ENCODE results near the gene CAMTA1.
A peak's percentile ranks its signal among the peaks of the same experiment; 100 is the strongest.

The CAMTA1 gene

DNA sequence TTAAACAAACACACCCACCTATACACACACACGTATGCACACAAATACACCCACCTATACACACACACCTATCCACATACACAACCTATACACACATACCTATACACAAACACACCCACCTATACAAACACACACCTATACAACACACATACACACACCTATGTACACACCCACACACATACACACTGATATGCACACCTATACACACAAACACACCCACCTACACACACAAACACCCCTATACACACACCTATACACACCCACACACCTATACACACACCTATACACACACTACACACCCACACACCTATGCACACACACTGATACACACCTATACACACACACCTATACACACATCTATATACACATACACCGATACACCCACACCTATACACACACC is 870.1 kb downstream of the CAMTA1 start:
- DNase-seq, result no peak

DNA sequence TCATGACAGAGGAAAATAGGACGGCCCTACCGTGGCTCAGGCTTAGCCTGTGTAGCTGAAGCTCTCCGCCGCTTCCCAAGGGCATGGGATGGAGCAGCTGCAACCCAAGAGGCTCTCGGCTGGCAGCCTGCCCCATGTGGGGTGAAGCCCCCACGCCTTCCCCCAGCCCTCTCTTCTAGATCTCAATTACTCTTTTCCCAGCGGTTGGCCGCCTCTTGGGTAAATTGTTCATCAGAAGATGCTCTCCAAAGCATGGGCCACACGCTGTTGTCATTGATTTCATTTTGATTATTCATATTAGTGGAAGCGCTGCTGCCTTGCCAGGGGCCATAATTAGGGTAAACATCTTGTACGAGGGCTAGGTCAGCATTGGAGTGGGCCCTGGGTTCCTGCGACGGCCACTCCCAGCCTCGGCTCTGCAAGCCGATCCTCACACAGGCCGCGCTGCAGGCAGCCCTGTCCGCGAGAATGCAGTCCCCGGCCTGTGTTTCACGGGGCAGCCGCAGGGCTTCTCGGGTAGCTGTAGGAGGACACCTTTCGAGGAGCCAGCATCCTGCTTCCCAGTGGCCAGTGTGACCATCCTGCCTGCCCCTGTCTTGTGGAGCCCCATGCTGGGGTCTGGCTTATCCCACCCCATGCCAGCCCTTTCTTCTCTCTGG is 871.4 kb downstream of the CAMTA1 start:
- DNase-seq, result no peak

DNA sequence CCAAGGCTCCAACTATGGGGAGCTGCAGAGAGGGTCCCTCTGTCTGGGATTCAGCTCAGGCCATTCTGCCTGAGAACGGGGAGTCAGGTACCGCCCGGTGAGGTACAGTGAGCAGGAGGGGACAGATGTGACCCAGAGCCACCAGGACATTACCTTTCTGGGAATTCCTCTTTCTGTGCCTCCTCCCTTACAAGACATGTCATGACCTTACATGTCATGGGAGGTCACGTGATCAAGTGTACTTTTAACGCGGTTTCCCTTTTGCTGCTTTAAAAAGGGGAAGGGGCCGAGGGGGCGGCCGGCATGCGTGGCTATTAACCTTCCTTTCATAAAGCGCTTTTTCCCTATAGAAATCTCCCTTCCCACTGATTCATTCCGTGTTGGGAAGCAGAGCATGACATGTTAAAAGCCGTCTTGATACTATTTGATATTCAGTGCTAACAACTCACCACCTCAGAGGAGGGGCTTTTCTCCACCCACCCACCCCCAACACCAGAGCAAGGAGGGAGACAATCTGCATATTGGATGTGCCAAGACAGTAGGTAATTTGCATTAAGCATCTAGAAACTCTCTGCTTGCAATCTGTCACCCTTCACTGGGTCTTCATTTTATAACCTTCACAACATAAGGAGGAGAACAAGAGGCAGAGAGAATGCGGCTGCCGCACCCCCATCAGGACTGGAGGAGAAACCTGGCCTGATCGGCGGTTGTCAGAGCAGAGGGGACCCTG is 872.2 kb downstream of the CAMTA1 start:
- DNase-seq, result no peak

DNA sequence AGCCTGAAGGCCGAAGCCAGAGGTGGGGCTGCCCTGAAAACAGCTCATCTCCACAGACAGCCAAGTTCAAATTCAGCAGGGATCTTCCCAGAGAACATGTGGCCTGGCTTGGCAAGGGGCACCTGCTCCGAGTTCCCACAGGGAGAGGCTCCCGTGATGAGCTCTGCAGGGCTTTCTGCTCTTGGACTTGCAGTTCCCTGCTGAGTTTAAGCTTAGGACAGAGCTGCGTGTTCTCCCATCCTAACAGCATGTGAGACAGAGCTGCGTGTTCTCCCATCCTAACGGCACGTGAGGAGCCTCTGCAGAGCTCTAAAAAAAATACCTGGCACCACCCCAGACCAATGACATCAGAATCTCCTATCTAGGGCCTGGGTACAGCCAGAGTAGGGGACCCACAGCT is 872.8 kb downstream of the CAMTA1 start:
- DNase-seq, result no peak

DNA sequence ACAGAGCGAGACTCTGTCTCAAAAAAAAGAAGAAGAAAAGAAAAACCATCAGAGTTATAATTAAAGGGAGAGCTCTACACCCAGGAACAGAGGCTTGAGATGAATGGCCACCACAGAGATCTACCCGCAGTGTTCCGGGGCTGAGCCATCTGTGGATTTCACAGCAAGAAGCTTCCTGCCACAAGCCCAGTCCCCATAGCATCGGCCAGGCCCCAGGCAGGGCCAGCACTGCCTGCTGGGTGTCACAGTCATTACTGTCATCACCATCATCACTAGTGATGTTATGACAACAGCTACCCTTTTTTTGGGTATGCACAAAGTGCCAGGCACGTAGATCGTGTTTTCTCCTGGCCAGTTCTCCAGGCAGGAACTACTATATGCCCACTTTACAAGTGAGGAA is 874.3 kb downstream of the CAMTA1 start:
- no peak for DNase-seq

DNA sequence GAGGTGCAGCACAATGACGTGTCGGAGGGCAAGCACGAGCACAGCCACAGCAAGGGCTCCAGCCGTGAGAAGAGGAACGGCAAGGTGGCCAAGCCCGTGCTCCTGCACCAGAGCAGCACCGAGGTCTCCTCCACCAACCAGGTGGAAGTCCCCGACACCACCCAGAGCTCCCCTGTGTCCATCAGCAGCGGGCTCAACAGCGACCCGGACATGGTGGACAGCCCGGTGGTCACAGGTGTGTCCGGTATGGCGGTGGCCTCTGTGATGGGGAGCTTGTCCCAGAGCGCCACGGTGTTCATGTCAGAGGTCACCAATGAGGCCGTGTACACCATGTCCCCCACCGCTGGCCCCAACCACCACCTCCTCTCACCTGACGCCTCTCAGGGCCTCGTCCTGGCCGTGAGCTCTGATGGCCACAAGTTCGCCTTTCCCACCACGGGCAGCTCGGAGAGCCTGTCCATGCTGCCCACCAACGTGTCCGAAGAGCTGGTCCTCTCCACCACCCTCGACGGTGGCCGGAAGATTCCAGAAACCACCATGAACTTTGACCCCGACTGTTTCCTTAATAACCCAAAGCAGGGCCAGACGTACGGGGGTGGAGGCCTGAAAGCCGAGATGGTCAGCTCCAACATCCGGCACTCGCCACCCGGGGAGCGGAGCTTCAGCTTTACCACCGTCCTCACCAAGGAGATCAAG is 878.3 kb downstream of the CAMTA1 start:
- no peak for DNase-seq

DNA sequence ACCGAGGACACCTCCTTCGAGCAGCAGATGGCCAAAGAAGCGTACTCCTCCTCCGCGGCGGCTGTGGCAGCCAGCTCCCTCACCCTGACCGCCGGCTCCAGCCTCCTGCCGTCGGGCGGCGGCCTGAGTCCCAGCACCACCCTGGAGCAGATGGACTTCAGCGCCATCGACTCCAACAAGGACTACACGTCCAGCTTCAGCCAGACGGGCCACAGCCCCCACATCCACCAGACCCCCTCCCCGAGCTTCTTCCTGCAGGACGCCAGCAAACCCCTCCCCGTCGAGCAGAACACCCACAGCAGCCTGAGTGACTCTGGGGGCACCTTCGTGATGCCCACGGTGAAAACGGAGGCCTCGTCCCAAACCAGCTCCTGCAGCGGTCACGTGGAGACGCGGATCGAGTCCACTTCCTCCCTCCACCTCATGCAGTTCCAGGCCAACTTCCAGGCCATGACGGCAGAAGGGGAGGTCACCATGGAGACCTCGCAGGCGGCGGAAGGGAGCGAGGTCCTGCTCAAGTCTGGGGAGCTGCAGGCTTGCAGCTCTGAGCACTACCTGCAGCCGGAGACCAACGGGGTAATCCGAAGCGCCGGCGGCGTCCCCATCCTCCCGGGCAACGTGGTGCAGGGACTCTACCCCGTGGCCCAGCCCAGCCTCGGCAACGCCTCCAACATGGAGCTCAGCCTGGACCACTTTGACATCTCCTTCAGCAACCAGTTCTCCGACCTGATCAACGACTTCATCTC is 879.1 kb downstream of the CAMTA1 start:
- no peak for DNase-seq

DNA sequence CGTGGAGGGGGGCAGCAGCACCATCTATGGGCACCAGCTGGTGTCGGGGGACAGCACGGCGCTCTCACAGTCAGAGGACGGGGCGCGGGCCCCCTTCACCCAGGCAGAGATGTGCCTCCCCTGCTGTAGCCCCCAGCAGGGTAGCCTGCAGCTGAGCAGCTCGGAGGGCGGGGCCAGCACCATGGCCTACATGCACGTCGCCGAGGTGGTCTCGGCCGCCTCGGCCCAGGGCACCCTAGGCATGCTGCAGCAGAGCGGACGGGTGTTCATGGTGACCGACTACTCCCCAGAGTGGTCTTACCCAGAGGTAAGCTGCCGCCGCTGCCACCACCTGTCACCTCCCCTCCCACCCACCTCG is 879.6 kb downstream of the CAMTA1 start:
- no peak for DNase-seq

DNA sequence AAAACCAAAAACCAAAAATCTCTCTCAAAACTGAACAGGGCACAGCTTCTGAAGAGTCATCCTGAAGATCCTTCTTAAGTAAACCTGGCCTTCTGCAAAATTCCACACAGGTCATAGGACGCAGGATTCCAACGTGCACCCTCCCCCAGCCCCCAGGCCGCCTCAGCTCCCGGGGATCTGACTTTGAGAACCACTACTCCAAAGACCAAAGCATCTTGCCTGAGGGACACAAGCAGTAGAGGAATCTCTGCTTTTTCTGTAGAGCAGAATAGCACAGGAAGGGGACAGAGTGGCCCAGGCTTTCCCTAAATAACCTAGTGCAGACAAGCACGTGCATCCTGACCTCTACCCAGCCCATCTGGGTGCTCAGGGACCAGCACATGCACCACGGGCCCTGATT is 881.0 kb downstream of the CAMTA1 start:
- DNase-seq, result no peak

DNA sequence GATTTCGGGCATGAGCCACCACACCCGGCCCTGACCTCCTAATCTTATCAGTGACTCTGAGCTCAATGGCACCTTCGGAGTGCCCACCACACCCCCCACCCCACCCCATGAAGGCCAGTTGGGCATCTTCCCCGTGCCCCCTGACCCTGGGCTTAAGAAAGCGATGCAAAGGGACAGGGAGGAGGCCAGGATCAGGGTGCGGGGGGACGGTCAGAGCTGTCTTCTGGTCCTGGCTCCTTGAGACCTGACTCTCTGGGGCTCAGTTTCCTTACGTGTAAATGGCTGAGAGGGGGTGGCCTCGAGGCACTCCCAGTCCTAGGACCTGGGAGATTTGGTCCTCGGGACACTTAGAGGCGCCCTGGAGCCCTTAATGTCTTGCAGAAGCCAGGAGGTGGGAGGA is 881.9 kb downstream of the CAMTA1 start:
- no peak for DNase-seq

DNA sequence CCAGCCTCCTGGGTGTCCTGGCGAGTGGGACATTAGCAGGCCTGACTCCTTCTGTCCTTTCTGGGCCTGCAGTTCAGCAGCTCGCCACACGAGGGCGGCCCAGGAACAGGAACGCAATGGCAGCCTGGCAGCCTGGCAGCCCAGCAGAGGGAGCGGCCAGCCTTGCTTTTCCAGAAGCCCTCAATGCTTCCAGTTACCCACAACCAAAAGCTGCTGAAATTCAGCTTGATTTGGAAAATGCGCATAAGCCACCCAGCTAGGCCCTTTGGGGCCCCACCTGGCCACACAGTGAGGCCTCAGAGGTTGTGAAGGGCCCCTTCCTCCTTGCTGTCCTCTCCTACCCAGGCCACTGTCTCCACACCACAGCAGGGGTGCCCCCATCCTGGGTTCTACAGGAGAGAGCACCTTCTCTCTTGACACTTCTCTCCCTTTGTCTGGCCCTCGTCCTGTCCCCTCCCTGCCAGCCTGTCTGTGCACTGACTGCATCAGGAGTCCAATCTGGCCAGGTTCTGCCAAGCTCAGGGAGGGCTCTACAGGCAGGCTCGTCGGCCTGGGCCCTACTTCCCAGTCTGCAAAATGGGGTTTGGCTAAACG is 882.5 kb downstream of the CAMTA1 start:
- peak; percentile 73 for DNase-seq

DNA sequence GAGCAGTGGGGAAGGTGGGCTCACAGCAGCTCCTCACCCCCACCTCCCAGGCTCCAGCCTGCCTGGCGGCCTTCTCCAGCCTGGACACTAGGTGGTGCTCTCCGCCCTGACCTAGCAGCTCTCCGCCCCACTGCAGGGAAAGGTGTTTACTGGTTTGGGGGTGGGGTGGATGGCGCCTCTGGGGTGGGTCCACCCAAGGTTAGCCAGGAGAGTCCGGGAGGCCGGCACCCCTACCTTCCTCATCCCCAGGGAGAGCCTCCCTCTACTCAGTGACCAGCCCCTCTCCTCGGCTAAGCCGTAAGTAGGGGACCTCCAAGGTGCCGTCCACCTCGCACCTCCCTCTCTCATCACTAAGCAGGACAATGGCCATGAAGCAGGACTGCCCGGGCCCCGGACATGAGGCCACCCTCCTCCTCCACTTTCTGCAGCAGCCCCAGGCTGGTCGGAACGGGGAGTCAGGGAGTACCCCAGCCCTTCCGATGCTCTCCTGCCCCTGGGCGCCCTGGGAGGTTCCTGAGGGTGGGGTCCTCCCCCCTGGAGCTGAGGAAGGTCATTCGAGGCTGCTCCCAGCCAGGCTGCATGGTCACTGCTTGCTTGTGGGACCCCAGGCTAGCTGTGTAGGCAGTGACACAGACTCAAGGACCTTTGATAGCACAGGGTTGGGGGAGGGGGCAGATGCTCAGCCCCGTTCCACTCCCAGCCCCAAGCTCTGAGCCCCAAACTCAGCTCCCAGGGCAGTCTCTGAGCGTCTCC is 884.5 kb downstream of the CAMTA1 start:
- peak; percentile 62 for DNase-seq

DNA sequence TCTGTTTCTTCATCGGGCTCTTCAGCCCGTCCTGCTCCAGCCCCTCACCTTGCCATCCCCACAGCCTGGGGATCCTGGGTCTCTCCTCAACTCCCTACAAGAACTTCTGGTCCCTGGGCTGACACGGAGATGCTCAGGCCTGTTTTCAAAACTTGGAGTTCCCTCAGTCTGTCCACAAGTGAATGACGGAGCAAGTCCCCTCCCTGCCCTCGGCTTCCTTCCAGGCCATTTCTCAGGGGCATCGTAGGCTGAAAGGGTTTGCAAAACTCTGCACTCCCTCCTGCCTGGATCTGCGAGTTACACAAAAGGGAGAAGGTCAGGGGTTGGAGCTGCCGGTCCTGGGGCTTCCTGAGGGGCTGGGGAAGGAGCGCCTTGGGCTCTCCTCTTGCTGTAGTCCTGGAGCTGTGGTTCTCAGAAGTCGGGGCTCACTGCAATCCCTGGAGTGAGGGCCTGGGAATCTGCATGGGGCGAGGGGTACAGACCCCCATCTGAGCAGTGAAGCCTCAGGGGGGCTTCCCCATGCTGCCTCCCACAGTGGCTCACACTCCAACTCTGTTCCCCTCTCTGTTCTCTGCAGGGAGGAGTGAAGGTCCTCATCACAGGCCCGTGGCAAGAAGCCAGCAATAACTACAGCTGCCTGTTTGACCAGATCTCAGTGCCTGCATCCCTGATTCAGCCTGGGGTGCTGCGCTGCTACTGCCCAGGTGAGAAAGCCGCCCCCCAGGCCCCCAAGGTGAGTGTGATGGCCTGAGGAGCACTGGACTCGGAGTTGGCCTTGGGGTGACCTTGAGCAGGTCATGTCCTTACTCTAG is 885.3 kb downstream of the CAMTA1 start:
- DNase-seq, result no peak

DNA sequence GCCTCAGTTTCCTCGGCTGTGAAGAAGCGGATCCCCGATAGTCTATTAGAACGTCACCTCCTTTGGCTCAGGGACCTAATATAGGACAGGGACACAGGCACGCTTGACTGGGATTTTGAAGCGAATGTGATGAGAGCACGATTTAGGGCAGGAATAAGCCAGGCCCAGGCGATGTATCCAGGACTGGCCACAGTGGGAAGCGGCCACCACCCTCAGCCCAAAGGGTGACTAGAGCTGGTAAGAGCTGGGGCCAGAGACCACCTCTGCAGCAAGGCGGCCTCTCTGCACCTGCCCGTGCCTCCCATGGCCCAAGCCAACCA is 885.9 kb downstream of the CAMTA1 start:
- no peak for DNase-seq

DNA sequence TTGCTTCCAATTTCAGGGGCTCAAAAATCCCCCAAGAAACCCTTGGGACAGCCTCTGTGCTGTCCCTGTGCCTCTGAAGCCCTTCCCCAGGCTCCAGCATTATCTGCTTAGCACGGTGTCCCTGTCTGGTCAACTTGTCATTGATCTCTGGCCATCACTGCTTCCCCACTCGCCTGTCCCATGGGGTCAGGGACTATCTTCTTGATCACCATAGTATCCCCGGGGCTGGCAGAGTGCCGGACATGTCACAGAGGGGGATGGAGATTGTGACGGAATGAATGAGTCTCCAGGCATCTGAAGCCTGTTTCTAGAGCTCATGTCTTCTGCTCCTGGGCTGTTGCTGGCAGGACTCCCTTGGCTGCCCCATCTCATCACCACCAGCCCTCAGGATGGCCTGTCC is 886.4 kb downstream of the CAMTA1 start:
- DNase-seq, result no peak

DNA sequence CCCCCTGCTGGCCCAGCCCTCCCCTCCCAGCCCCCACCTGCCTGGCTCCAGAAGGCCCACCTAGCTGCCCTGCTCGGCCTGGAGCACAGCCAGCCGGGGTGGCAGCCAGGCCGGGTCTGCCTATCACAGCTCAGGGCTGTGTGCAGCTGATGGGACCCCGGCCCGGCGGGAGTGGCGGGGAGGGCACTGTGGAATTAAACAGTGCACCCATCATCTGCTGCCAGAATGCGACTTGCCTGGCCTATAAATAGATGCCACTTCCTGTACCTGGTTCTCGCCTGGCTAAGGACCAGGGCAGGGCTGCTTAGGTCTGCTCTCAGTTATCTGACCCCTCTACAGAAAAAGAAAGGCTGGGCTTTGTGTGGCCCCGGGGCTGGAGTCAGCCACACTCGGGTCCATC is 887.6 kb downstream of the CAMTA1 start:
- no peak for DNase-seq

DNA sequence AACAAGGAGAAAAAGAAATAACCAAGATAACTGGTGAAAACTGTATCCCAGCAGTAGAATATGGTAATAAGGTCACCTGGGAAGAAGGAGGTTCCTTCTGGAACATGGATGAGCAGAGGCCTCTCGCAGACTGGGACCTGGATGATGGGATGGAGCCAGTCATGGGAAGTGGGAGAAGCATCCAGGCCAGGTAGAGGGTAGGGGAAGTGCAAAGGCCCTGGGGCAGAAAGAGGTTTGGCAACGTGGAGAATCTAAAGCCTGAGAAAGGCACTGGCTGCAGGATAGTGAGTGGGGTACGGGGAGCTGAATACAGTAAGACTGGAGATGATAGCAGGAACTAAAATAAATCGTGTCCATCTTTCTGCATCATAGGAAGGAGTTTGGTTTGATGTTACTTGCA is 889.7 kb downstream of the CAMTA1 start:
- no peak for DNase-seq

DNA sequence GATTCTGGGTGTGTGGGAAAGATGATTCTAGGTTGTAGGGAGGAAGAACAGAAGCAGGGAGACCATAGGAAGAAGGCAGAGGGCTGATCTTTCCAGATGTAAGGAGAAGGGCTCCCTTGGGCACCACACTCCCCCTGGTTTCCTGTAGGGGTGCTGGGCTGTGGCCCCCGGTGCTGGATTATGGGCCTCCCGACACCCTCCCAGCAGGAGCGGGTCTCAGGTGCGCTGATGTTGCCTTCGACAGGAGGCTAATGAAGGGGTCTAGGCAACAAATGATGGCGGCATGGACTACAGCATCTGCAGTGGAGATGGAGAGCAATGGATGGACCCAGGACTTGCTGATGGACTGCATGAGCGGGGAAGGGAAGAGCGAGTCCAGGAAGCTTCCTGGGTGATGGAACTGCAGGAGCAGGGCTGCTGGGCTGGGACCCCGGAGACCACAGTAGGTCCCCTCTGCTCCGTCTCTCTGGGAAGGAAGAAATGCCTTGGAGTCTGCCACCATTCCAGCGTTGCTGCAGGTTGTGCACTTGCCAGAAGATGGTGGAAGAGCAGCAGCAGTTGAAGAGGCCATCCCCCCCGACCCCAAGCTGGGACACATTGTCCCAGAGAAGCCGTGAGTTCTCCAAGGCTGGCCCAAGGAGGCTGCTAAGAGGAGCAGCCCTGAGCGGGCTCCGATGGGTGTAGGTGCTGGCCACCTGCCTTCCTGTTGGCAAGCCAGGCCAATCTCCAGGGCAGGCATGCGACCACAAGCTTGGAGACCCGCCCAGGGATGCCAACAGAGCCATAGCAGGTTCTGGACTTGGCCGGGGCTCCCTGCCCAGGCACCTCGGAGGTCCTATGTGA is 890.4 kb downstream of the CAMTA1 start:
- DNase-seq, result no peak

DNA sequence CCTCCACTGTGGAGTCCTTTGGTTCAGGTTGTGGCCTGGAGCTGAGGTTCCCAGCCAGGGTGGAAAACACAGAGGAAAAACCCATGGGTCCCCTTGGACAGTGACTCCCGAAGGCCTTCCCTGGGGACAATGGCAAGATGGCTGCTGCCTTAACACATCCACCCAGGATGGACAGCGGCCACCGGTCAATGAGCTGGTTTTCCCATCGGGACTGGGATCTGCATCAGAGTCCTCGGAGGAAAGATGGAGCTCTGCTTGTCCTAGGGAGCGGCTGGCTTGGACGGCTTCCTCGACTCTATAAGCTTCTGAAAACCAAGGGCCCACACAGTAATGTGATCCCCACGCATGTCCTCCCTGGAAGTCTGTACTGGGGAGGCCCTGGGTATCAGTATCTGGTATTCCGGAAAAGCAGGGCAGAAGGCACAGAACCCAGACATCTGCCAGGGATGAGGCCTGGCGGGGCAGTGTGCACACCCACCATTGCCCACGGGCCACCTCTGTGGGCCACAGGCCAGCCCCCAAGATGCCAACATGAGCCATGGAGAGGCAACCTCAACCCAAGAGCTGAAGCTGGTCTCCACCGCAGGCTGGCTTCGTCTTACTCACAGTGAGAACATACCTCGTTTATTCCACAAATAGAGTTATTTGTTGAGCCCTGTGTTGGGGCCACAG is 891.2 kb downstream of the CAMTA1 start:
- DNase-seq, result no peak

DNA sequence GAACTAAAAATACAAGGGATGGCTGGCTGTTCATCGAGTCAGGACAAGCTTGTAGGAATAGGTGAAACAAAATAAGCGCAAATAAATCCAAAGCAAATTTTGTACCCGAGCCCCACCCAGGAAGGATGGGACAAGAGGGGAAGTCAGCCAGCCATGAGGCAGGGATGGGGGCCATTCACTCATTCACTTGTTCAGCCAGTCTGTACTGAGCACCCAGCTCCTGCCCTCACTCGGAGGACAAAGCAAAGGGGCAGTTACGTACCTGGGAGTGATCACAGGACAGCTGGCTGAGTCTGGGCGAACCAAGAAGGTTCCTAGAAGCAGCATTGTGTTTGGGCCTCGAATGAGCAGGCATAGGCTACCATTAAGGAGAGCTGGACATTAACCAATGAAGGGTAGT is 891.9 kb downstream of the CAMTA1 start:
- no peak for DNase-seq

Measured in NCI-H1105 (cell line).